HK-2 (cell line): ENCODE data around the gene RBBP8NL.
"Not testable (repeated sequence)": the region's sequence is repeated elsewhere in the genome, so short reads cannot be mapped to it uniquely, and the experiment has no call there.

Experiments used
- DNase-seq: peaks from one replicate; pipeline ENCODE4 v3.0.0-alpha.2; 2018; ENCODE audit not compliant: unreplicated experiment

The RBBP8NL gene

DNA sequence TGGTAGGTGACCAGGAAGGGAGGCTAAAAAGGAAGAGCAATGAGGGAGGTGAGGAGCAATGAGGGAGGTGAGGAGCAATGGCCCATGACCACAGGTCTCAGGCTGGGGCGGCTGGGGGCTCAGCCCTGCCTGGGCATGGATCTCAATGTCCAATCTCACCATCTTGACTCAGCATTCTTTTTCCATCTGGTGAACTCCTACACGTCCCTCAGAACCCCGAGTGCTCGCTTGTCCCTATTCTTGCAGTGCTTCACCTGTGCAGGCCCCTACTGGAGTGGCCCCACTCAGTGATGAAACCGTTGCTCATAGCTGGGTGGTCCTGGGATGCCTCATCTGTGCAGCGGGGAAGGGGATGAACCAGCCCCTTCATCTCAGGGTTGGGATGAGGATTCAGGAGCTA, 16.9 kb upstream of the RBBP8NL start:
- DNase-seq = no peak

DNA sequence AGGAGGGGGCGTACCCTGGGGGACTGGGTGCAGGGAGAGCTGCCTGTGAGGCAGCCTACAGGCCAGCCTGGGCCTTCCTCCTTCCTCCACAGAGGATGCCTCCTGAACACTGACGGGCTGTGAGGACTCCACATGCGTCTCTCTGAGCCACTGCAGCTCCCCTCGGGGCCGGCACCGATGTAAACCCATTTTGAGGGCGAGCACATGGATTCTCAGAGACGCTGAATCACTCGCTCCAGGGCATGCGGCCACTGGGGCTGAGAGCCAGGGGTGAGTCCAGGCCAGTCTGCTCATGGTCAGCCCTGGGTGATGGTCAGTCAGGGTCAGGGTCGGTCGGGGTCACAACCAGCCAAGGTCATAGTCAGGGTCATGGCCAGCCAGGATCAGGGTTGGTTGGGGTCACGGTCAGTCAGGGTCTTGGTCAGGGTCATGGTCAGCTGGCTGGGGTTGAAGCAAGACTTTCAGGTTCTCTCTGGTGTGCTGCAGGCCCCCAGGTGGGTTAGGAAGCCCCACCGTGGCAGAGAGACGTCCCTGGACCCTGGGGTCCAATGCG, 14.7 kb upstream of the RBBP8NL start:
- no peak for DNase-seq

DNA sequence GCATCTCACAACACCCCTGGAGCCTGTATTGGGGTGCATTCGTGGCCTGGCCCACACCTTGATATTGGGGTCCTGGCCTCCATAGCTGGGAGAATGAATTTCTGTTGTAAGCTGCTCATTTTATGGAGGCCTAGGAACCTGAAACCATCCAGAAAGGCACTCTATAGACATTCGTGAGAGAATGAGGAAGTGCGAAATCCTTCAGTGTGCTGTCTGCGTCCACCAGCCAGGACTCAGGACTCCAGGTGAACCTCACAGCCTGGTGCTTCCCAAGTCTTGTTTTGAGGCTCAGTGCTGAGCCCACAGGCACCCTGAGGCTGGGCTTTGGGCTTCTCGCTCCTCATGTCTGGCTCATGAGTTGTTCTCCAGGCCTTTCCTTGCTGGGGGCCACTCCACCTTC, 11.9 kb upstream of the RBBP8NL start:
- no peak for DNase-seq

DNA sequence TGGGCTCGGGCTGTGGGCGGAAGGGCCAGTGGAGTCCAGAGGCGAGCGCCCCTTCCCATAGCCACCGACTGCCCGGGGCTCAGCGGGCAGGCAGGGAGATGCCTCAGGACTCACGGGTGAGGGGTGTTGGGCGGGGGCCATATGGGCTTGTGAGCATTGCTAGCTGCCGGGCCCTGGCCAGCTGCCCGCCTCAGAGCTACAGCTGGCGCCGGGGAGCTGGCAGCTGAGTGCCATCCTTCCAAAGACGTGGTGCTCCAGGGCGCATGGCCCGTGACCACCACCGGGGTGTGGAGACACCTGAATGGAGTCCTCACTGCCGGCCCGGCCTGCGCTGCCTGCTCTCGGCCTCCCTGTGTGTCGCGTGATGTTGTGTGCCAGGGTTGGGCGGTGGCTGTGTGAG, 10.6 kb upstream of the RBBP8NL start:
- DNase-seq = no peak

DNA sequence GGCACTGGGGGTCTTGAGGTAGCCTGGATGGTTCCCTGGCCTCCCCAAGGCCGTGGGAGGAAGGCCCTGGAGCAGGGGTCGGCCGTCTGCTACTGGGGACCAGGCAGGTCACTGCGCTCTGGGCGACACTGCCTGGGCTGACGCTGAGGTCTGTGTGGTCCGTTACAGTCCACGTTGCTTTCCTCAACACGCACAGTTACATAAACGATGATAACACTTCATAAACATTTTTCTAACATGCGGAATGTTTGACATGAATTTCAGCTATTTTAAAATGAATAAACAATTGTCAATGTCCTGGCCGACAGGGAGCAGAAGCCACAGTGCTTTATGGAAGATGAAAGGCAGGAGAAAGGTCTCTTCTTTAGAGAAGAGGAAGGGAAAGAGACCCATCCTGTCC, 10.2 kb upstream of the RBBP8NL start:
- DNase-seq = no peak

DNA sequence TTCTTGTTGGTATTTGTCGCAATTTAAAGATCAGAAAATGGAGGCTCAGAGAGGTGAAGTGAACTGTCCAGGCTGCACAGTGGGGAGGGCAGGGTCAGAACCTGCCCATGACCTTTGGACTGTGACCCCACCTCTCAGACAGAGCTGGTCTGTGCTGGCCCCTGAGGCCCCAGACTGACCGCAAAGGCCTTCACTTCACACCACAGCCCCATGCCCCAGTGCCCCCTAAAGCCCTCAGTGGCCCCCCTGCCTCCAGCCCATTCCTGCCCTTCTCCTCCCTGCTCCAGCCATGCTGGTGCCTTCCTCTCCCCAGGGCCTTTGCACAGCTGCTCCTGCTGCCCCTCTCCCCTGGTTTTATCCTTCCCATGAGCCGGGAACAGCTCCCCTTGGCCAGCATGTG, 9.4 kb upstream of the RBBP8NL start:
- DNase-seq = no peak

DNA sequence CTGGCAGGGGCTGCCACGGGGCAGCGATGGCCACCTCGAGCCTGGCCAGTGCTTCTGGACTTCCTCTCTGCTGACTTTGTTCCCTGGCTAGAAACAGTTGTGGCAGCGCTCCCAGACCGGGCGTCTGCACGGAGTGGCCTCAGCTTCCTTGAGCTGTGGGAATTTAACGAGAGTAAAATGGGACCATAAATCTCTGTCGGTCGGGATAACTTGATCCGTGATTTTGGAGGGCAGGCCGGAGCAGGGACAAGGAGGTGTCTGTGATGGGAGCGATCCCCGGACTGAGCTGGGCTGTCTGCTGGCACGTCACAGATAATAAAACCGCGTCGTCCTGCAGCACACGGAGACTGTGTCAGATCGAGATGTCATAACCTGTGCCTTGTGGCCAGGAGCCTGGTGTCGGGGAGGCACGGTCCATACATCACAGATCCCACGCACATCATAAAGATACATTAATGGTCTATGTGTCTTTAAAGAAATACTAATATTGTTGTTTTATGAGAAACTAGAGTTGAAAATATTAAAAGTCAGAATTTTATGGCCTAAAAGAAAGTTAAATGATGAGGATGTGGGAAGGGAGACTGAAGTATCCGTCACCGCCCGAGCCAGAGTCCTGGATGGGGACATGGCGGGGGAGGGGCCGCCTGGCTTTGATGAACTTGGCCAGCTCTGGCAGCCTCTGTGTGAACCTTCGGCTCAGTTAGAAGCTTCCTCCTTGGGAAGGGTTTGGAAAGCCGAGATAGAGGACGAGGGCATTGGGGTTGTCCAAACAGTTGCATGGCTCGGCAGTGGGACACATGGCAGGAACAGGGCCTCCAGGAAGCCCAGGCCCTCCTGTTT, 6.5 kb upstream of the RBBP8NL start:
- no peak for DNase-seq

DNA sequence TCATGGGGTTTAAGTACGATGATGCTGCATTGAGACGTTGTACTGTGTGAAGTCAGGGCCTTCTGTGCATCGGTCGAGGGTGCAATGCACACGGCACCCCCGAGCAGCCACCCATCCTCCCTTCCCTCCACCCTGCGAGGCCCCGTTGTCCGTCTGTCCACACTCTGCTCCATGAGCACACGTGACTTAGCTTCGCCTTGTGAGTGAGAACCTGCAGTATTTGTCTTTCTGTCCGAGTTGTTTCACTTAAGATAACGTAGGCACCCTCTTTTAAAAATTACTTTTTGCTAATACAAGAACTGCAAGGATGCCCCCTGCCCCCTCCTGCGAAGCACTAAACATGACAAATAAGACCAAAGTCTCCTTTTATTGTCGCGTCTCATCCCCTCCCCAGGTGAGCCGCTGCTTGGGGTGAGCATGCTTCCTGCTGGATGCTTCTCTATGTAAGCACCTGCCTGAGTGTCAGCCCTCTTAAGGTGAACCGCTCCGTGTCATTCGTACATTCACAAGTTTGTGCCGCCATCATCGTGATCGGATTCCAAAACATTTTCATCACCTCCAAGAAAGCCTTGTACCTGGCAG, 3.6 kb upstream of the RBBP8NL start:
- no peak for DNase-seq

DNA sequence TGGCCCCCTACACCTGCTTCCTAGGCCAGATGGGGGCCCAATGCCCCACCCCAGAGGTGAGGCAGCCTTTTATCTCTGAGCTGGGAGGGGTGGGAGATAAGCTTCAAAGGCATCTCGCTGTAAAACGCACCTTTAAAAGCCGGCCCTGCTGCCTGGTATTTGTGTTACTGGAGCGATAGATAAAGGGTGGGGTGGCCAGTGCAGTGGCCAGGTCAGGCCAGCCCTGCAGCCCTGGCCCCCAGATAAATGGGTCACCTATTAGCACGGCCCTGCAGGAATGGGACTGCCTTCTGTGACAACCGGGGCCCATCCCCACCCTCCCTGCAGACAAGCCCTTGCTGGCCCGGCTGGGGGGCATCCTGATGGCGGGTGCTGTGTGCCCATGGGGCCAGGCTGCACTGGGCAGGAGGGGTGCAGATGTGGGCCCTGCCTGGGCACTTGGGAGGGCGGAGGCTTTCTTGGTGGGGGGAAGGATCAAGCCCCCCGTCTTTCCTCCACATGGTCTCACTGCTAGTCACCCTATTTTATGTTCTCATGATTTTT, 3.0 kb upstream of the RBBP8NL start:
- DNase-seq = no peak

DNA sequence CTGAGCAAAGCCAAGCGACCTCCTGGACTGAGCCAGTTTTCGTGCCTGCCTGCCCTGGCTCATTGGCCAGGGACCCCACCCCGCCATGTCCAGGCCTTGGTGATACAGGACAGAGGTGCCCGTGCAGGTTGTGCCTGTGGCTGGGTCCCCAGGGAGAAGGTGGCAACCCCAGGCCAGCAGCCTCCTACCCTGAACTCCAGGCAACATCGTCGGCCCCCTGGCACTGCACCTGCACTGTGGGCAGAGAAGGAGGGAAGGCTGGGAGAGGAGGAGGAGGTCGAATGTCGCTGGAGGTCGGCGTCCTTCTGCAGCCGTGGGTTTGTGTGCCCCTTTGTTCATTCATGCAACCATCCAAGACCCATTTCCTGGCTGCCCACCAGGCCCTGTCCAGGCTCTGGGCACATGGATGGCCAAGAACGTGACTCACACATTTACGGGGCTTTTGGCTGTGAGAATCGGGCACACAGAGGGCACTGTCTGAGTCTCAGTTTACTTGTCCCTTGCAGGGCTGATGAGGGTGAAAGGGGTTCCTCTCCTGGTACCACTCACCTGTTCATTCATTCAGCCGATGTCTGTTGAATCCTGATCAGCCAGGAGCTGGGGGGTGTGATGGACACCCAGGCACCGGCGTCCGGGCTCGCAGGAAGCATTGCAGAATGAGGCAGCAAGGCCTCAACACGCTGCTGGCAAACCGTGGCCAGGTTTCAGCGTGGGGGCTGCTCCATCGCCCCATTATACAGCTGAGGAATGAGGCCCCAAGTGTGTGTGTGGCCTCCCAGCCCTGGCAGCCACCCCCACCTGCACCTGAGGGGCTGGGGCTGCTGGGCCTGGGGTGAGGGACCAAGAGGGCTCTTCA, 2.3 kb upstream of the RBBP8NL start:
- no peak for DNase-seq

DNA sequence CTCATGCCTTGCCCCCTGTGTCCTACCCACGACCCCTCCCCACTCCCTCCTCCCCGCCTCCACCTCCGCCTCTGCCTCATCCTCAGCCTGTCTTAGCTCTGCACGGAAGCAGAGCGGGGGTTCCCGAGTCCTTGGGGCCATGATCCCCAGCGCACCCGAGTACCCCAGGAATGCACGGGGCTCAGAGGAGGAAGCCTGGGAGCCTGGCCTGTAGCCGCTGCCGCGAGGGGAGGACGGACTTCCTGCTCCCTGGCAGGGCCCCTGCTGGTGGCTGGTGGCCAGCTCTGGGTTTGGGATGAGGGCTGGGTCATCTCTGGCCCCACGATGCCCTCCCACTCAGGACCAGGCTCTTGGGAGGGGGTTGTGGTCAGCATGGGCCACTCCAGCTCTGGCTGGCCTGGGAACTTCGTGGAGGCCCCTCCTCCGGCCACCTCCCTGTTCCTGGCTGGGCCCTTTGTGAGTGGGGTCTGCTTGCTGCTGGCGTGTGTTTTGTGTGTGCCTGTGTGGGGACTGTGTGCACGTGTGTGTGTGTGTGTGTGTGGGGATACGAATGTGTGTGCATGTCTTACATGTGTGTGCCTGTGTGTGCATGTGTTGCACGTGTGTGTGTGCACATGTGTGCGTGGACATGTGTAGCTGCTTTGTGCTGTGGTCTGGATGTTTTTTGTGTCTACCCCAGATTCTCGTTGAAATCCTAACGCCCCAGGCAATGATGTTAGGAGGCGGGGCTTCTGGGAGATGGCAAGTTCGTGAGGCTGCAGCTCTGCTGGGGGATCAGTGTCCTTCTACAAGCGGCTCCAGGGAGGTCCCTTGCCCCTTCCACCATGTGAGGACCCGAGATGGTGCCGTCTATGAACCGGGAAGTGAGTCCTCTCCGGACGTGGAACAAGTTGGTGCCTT, 1.3 kb upstream of the RBBP8NL start:
- no peak for DNase-seq

DNA sequence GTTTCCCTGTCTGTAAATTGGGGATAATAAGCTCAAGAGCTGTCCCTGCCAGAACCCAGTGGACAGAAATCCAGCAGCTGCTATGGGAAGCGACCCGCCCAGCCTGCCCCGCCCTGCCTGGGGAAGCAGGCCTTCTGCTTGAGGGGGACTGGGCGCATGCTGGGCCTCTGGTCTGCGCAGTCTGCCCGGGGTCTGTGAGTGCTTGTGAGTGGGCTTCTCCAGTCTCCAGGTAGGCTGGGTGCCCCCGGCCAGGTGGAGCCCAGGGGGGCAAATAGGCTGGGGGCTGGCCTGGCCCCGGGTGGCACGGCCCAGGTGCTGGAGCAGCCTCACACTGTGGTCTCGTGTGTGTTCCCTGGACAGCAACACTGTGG, 648 bp upstream of the RBBP8NL start:
- no peak for DNase-seq

DNA sequence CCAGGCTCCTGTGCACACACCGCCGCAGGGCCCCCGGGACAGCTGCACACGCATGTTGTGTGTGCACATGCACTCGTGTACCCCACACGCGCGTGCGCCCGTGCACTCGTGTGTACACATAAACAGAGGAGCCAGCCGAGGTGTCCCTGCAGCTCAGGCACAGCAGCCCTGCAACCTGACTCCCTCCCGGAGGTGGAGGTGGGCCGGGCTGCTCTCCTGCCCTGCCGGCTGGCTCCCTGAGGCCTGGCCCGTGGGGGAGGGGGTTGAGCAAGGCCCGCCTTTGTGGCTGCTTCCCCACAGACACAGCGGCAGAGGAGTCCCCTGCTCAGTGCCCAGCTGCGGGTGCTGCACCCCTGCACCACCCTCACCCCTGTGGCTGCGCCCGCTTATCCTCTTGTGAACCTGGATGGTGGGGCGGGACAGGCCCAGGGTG, 624 bp downstream of the RBBP8NL start:
- DNase-seq = no peak

DNA sequence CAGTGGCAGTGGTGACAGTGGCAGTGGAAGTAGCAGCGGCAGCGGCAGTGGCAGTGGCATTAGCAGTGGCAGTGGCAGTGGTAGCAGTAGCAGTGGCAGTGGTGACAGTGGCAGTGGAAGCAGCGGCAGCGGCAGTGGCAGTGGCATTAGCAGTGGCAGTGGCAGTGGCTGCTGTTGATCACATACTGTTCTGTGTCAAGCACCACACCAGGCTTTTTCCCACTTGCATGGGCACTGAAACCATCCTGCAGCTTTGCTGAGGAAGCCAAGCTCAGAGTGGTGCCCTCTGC, 1.3 kb downstream of the RBBP8NL start:
- DNase-seq = not testable (repeated sequence)

DNA sequence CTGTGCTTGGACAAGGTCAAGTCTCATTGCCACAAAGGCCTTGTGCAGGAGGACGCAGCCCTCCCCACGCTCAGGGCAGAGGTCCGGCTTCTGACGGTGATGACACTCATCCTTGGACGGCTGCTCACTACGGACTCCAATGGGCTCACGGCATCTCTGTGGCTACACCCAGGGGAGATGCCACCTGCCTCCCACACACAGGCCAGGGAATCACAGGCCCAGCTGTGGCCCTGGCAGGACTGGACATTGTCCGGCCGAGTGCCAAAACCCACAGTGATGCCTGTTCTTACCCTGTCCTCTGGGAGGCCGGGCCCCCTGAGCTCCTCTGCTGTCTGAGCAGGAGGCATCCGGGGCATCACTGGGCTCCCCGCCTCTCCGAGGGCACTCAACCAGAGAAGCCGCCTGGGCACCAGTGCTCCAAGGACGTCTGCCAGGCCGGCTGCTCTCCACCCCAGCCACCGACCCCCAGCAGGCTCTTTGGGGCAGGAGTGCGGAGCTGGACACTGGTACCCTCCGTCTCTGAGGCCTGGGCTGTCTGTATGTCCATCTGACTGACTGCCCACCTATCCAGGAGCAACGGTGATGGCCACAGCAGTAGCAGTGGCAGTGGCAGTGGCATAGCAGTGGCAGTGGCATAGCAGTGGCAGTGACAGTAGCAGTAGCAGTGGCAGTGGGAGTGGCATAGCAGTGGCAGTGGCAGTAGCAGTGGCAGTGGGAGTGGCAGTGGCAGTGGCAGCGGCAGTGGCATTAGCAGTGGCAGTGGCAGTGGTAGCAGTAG, 1.9 kb downstream of the RBBP8NL start:
- no peak for DNase-seq

DNA sequence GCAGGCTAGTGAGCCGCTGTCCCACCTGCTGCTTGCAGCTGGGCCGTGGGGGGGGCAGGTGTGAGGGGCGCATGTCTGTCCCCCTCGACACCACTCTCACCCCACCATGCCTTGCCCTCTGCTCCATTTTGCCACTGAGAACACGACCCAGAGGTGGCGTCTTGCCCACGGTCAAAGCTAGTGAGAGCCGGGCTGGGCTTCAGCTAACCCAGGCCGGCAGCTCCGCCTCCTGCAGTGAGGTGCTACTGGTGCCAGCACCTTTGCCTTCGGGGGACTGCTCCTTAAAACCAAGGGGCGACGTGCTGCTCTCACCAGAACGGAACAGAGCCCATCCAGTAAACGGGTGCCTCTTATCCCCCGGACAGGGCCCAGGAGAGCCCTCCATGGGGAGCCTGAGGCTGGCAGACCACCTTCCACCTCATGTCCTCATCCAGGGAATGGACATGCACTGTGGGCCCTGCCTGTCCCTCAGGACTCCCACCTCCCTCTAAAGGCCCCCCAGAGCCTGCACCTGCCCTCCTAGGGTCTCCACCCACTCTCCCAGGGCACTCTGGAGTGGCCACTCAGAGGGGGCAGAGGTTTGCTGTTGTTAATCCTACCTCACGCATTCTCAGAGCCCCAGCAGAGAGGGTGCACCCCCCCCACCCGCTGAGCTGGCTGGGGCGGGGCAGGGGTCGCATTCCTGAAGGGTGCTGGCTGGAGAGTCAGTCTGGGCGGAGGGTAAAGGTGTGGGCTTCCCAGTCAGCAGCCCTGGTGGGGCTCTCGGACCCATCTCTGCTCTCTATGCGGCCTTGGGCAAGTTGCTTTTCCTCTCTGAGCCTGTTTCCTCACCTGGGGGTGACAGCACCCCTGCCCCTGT, 2.9 kb downstream of the RBBP8NL start:
- no peak for DNase-seq

DNA sequence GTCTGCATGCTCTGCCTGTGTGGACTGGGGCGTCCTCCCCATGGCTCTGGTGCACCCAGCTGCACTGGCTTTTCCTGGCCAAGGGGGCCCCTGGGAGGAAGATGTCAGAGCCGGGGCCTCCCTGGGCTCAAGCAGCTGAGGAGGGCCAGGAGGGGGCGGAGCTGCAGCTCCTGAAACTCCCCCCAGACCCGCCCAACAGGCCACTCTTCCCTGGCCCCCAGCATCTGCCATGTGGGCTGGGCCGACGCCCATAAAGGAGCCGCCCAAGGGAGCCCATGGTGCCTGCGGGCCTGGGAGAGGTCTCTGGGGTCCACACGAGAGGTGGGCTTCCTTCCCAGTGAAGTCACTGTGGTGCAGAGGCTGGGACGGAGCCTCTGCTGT, 4.0 kb downstream of the RBBP8NL start:
- no peak for DNase-seq

DNA sequence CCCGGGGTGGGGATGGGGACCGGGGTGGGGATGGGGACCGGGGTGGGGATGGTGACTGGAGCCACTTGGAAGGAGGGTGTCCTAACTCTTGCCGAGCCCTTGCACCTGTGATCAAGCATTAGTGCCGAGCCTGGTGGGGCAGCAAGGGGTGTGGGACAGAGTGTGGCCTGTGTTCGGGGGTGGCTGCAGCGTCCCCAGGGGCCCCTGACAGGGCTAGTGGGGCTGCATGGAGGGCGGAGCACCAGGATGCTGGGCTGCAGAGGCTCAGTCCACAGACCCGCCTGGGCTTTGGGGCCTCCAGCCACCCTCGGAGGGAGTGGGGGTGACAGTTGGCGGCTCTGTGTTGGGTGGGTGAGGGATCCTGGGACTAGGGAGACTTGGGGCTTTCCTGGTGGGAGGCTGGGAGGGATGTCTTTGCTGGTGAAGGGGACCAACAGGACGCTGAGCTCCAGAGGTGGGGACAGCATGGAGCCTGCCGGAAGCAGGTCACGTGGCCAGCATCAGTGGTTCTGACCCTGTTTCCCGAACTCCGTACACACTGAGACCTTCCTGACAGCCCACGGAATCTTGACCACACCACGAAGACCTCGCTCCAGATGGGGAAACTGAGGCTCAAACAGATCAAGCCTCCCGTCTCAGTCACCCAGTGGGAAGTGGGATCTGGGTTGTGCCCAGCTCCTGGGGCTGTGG, 4.6 kb downstream of the RBBP8NL start:
- no peak for DNase-seq

DNA sequence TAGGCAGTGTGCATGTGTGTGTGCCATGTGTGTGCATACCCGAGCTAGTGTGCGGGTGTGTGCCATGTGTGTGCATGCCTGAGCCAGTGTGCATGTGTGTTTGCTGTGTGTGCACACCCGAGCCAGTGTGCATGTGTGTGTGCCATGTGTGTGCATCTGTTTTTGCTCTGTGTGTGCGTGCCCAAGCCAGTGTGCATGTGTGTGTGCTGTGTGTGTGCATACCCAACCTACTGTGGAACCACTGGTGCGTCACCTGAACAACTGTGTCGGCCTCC, 5.7 kb downstream of the RBBP8NL start:
- DNase-seq = no peak
